HG03442 (cell line): ENCODE results near the gene FNBP1L.

Experiments
- ATAC-seq: cut with Tn5 transposase; IDR thresholded peaks from one replicate; pipeline ENCODE4 v1.9.1; 2021; ENCODE audit warnings: mild to moderate bottlenecking, moderate library complexity; ENCODE audit not compliant: unreplicated experiment

FNBP1L gene

GRCh38 chr1:93567255-93567918, 119.5 kb downstream of the FNBP1L start:
- no peak for ATAC-seq

GRCh38 chr1:93569489-93569888, 121.6 kb downstream of the FNBP1L start:
- ATAC-seq: no peak

DNA sequence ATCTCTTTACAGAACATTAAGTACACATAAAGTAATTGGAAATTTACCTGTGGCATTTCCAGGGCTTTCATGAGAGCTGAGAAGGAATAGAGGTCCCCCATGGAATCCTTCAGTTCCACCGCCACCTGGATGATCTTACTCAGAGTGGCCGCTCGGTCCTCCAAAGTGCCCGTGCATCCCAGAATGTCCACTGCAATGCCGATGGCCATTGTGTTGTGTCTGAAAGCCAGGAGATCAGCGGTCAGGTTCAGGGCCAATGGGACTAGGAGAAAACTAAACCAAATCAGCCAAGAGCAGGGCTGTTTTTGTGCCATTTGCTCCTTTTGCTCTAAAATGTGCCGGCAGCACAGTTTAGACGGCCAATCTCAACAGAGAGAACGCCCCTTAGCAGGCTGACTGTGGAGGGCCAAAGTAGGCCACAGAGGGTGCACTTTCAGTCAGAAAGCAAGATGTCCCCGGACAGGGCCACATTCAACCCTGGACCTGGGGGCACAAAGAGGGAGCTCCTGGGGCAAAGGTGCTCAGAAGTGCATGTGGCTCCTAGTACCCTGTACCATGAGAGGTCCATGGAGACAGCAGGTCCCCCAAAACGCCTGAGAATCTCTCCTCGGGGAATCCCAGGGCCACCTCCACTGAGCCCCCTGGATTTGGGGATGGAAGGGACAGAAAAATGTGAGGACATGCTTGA, 123.8 kb downstream of the FNBP1L start:
- no peak for ATAC-seq

- ATAC-seq: no peak
These were observed 126.1 kb downstream of the FNBP1L start for GRCh38 chr1:93573940-93574469.

DNA sequence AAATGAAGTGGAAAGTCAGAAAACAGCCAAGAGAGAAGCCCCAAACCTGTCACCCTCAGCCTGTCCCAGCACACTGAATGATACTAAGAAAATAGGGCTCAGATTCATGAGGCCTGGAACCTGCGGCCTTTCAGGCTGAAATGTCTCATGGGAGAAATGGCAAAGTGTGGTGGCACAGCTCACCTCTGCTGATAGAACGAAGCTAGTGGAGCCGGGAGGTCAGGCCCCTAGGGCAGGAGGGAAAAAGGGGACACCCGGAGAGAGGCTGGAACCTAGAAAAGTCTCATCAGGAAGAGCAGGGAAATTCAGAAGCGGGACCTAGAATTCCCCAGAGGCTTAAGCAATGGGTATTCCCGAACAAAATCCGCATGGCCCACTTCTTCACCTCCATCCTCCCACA, 126.6 kb downstream of the FNBP1L start:
- ATAC-seq: no peak

GRCh38 chr1:93574991-93575390, 127.1 kb downstream of the FNBP1L start:
- ATAC-seq: no peak

GRCh38 chr1:93575621-93576284, 127.8 kb downstream of the FNBP1L start:
- ATAC-seq: no peak

DNA sequence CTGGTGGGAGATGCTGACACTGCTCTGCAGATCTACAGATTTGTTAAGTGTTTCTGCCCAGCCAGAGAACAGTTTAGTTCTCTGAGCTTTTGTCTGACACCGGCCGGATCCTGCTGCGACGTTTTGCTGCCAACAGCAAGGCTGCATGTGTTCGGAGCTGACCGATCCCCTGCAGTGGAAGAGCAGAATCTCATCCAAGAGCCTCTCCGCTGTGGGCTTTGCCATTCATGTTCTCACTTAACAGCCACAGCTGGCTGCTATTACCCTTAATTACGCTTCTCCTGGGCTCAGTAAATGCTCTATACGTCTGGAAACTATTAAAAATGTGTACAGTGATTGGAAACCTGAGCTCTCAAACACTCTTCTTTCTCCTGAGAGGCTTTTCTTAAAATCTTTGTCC, 128.4 kb downstream of the FNBP1L start:
- ATAC-seq: no peak

DNA sequence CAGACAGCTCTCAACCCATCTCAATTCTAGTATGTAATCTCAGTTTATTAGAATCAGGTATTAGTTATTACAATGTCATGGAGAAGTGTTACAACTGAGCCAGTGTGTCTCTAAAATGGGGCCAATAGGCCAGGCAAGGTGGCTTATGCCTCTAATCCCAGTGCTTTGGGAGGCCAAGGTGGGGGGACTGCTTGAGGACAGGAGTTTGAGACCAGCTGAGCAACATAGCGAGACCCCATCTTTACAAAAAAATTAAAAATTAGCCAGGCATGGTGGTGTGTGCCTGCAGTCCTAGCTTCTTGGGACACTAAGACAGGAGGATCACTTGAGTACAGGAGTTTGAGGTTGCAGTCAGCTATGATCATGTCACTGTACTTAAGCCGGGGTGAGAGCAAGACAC, 128.8 kb downstream of the FNBP1L start:
- ATAC-seq: no peak

- ATAC-seq: no peak
These were observed 129.9 kb downstream of the FNBP1L start for GRCh38 chr1:93577536-93578432.

DNA sequence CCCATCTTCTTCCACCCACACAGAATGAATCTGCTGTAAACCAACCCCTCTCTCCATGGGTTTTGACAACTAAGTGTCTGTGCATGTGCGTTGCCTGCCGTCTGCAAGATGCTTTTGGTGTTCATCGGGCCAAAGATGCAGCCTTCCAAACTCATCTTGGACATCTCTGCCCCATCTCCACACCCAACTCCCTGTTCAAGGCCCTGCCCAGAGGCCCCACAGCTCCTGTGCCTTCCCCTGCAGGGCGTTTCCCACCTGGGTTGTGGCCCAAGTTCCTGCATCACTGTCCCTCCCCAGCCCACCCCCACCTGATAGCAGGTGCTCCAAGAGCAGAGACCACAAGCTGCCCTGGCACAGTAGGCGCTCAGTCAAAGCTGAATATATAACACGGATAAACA, 130.5 kb downstream of the FNBP1L start:
- ATAC-seq: no peak

GRCh38 chr1:93578911-93579825, 131.2 kb downstream of the FNBP1L start:
- ATAC-seq: no peak

DNA sequence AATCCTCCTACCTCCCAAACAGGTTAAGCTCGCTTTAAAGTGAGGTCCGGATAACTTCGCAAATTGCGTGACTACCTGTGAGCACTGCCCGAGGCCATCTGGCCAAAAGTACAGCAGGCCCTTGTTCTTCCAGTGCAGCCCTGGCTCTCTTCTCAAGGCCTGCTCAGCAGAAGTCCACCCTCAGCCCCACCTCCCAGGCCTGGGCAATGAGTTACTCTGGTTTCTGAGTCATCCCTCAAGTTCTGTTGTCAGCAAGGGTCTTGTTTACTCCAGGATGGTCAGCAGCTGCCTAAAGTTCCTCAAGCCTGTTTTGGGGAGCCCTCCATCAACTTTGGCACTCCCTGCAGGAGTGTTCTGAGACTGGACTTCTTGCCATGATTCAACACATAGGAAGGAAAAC, 132.0 kb downstream of the FNBP1L start:
- ATAC-seq: no peak

GRCh38 chr1:93581917-93582850, 134.3 kb downstream of the FNBP1L start:
- no peak for ATAC-seq

GRCh38 chr1:93584261-93585003, 136.5 kb downstream of the FNBP1L start:
- no peak for ATAC-seq

DNA sequence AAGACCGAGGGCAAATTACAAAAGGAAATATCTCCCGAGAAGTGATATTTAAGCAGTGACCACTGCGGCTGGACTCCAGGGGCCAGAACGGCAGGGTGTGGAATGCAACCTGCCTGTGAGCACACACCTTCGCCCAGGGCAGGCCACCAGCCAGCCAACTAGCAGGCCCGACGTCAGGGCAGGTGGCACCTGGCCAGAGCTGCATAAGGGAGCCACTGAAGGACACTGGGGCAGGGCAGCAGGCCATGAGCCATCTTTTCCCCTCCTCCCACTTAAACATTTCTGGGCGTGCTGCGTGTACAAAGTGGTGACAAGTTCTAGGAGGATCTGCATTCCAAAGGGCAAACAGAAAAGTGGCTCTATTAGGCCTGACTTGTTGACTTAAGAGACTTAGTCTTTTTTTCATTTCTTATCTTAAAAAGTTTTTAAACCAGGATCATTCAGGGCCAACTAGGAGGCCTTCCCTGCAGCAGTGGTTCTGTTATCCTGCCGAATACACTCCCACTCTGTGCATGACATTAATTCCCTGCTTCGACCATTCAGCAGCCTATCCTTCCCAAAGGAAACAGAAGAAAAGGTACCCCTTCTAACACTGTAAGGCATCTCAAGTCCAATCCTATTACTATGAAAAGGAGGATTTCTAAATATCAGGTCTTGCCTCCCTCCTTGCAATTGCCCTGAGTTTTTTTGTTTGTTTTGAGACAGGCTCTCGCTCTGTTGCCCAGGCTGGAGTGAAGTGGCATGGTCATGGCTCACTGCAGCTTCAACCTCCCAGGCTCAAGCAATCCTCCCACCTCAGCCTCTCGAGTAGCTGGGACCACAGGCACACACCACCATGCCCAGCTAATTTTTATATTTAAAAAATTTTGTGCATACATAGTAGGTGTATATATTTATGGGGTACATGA, 137.4 kb downstream of the FNBP1L start:
- no peak for ATAC-seq

DNA sequence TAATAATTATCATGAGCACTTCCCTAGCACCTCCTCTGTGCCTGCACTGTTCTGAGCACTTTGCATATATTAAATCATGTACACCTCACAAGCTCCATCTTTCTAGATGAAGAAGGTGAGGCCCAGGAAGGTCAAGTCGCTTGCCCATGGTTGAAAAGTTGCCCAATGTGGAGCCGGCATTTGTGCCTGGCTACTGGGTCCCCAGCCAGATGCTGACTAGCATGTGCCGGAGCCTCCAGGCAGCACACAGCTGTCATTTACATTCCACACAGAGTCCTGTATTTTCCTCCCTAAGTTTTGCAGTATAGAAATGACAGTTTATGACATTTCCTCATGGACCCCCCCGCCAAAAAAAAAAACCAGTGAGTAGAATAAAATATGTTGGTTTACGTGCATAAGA, 139.4 kb downstream of the FNBP1L start:
- ATAC-seq: no peak
